Heart right ventricle (tissue), 16 donors: ENCODE data around the gene POU2F3. TPM values are rescaled to one million over a fixed set of nuclear protein-coding genes. Genes with fewer than 3 reads are reported as not detected.

Source experiments
- ATAC-seq, 8 donors: fragments of 200-7000 bp; cut with Tn5 transposase; one replicate each; pipeline ENCODE4 v1.9.1; 2020; ENCODE audit warnings: mild to moderate bottlenecking in 8 of 8, moderate library complexity in 8 of 8, moderate number of reproducible peaks in 1 of 8
- DNase-seq, 2 donors: peaks; one replicate each; pipeline ENCODE4 v3.0.0-alpha.2; 2020
- H3K27ac ChIP-seq, 10 donors: fragments of 200-600 bp; sonication (generic) in 2 of 10; one replicate each; pipeline versions ENCODE4 v1.5.0 to v1.8.0; 2020 to 2022; ENCODE audit warnings: mild to moderate bottlenecking in 3 of 10
- H3K27me3 ChIP-seq, 7 donors: fragments of 200-600 bp; one replicate each; pipeline ENCODE4 v1.8.0; 2021 to 2022; ENCODE audit warnings: mild to moderate bottlenecking in 2 of 7
- H3K36me3 ChIP-seq, 9 donors: fragments of 200-600 bp; sonication (generic) in 1 of 9; one replicate each; pipeline versions ENCODE4 v1.5.0 to v1.8.0; 2020 to 2022; ENCODE audit warnings: mild to moderate bottlenecking in 2 of 9
- H3K4me1 ChIP-seq, 9 donors: fragments of 200-600 bp; sonication (generic) in 1 of 9; one replicate each; pipeline versions ENCODE4 v1.5.0 to v1.8.0; 2020 to 2022; ENCODE audit warnings: mild to moderate bottlenecking in 4 of 9
- H3K4me3 ChIP-seq, 10 donors: fragments of 200-600 bp; sonication (generic) in 2 of 10; one replicate each; pipeline versions ENCODE4 v1.5.0 to v1.8.0; 2020 to 2022; ENCODE audit warnings: mild to moderate bottlenecking in 7 of 10, moderate library complexity in 2 of 10
- H3K9me3 ChIP-seq, 11 donors: fragments of 200-600 bp in 10 of 11; sonication (generic) in 2 of 11; one replicate each; pipeline versions ENCODE4 v1.5.0 to v1.8.0; 2013 to 2022; ENCODE audit warnings: mild to moderate bottlenecking in 2 of 11, control low read depth in 1 of 11, moderate library complexity in 1 of 11
- WGBS, 2 donors: extraction: QIAGEN DNeasy Blood & Tissue Kit; methylation state at CpG; one replicate each; pipeline ENCODE4 v1.1.7; 2013; ENCODE audit warnings: inconsistent platforms in 1 of 2; 5-methylcytosine and 5-hydroxymethylcytosine counted together
- intact Hi-C, 10 donors: fragments of 100-400 bp; cut with DNase I; formaldehyde crosslinking; loops; one replicate each; pipeline versions ENCODE4 v1.11.1 to v1.14.2; 2022
- polyA plus RNA-seq, 2 donors: library from polyadenylated mRNA; stranded (reverse); fragments of 200-250 nt; gene quantifications; one replicate each; pipeline ENCODE4 v1.2.3, GENCODE V29; 2013
- total RNA-seq, 10 donors: library from RNA; stranded (reverse); fragmentation: NEBNext Ultra II Directional in 3 of 10; extraction: Animal tissue kit (Norgen Biotek cat#: 25700) in 3 of 10; gene quantifications; one replicate each; pipeline versions ENCODE4 v1.2.1 to v1.2.4, GENCODE V29; 2021 to 2023
- TF ChIP-seq, protein P1 (sequence below), 9 donors: fragments of 200-600 bp; sonication (generic) in 2 of 9; IDR thresholded peaks; one replicate each; pipeline versions ENCODE4 v1.5.0 to v1.8.0; 2021 to 2022; ENCODE audit warnings: antibody characterized with exemption in 9 of 9, mild to moderate bottlenecking in 5 of 9, moderate library complexity in 1 of 9
- donor health status: Arrhythmogenic right ventricular cardiomyopathy.
- donor health status: ischemic (EF 13 %, LVEDD 7.1; RV severe dilation, severe dysfunction).
- donor health status: healthy with polysubstance abuse.
- donor health status: DM: no; HTN: yes; CAD: no.
- donor health status: DM: no; HTN: no; CAD: no.
- donor health status: ischemic (EF 25% LVEDD 6.9; RV normal size, moderate dysfunction).
- donor health status: ischemic (EF 25% LVEDD 5.7; RV mildly dilated, moderate dysfunction).
- donor health status: healthy.
- donor health status: DM: yes; HTN: yes; CAD: no.
- donor health status: Ischemic cardiomyopathy.
- donor health status: ischemic (EF 35%, LVEDD 5.7; RV mildly dilated, moderate dysfunction).
- donor health status: nonischemic (EF 11% LVEDD 7.7; RV severe dilation, severe dysfunction).
- donor health status: DM: yes; HTN: yes; CAD: no.
- donor health status: PGD.
- donor health status: ischemic (EF 29% LVEDD 5.4; RV normal size, mild dysfunction).
- donor health status: nonischemic (EF 23%, LVEDD 6.1; RV moderate dilation, normal function).

The POU2F3 gene
- total and polyA plus RNA-seq, 12 donors: 0.03 to 0.15 TPM; not detected in 10

DNA sequence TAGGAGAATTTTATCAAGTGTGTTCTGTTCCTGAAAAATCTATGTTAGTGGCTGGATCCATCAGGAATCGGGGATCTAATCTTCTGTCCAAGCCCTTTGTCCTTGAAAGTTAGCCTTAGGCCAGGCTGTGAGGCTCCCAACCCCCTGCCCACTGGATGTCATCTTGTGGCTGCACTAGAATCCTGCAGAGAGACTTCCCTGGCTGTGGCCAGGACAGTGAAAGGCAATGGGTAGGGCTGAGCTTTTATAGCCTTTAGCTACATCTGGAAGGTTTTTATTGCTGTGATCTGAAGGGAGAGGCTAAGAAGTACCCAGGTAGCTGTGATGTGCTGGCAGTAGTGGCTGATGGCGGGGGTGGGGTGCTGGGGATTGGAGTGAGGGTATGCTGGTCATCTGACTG, 27.0 kb upstream of the POU2F3 start:
- WGBS, 2 donors: 80 to 81% methylated on average over 2 of the region's 2 CpGs
- ATAC-seq (no peak), DNase-seq (no peak)
- Histone ChIP-seq H3K36me3 (peaks cover 0 to 14% (median 0%) of the 10 kb centered on the region in 9 donors), H3K27me3 (peaks cover 0 to 7% (median 0%) of the 10 kb centered on the region in 7 donors), H3K27ac (peak overlapping the region in 8 of 10 donors; percentile 61 to 92 (median 85)), H3K4me3 (peak overlapping the region in 9 of 10 donors; percentile 71 to 89 (median 76)), H3K4me1 (peaks cover 5 to 81% (median 65%) of the 10 kb centered on the region in 9 donors), H3K9me3 (no peaks in the 10 kb centered on the region)
- intact Hi-C loops: loop anchor here in 1 of 10 donors (5.0 kb wide), 1 partner anchor 41 kb away; no protein-coding TSS in a partner anchor
- TF ChIP-seq, protein P1, sequence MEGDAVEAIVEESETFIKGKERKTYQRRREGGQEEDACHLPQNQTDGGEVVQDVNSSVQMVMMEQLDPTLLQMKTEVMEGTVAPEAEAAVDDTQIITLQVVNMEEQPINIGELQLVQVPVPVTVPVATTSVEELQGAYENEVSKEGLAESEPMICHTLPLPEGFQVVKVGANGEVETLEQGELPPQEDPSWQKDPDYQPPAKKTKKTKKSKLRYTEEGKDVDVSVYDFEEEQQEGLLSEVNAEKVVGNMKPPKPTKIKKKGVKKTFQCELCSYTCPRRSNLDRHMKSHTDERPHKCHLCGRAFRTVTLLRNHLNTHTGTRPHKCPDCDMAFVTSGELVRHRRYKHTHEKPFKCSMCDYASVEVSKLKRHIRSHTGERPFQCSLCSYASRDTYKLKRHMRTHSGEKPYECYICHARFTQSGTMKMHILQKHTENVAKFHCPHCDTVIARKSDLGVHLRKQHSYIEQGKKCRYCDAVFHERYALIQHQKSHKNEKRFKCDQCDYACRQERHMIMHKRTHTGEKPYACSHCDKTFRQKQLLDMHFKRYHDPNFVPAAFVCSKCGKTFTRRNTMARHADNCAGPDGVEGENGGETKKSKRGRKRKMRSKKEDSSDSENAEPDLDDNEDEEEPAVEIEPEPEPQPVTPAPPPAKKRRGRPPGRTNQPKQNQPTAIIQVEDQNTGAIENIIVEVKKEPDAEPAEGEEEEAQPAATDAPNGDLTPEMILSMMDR (IDR thresholded peaks at IDR 0.05): no peak

DNA sequence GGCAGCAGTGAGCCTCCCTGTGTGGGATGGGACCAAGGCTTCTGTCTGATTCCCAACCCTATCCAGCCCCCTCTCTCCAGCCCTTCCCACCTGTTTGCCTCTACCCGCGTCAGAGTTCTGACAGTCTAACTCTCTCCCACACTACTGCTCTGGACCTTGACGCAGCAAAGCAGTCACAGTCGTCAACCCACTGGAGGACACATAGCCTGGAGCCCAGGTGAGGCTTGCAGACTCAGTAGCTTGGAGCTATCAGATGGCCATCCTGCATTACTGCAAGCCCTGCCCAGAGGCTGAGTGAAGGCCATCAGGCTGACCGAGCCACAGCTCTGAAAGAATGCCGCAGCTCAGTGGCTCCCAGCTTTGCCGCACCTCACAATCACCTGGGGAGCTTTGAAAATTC, 25.4 kb upstream of the POU2F3 start:
- DNase-seq (no peak), ATAC-seq (no peak)
- H3K27me3 ChIP-seq: peaks cover 0 to 7% (median 0%) of the 10 kb centered on the region in 7 donors
- H3K36me3 ChIP-seq: peaks cover 0 to 14% (median 0%) of the 10 kb centered on the region in 9 donors
- peak overlapping the region in 2 of 10 donors; percentile 76 to 79 for H3K4me3 ChIP-seq
- 83 to 84% methylated on average over 7 of the region's 7 CpGs for WGBS, 2 donors
- intact Hi-C loops: loop anchor here in 1 of 10 donors (5.0 kb wide), 1 partner anchor 42 kb away; no protein-coding TSS in a partner anchor
- TF ChIP-seq, protein P1 (IDR thresholded peaks at IDR 0.05): no peak
- H3K4me1 ChIP-seq: peaks cover 5 to 81% (median 65%) of the 10 kb centered on the region in 9 donors
- no peaks in the 10 kb centered on the region for H3K9me3 ChIP-seq
- peak overlapping the region in 4 of 10 donors; percentile 17 to 92 (median 53) for H3K27ac ChIP-seq

DNA sequence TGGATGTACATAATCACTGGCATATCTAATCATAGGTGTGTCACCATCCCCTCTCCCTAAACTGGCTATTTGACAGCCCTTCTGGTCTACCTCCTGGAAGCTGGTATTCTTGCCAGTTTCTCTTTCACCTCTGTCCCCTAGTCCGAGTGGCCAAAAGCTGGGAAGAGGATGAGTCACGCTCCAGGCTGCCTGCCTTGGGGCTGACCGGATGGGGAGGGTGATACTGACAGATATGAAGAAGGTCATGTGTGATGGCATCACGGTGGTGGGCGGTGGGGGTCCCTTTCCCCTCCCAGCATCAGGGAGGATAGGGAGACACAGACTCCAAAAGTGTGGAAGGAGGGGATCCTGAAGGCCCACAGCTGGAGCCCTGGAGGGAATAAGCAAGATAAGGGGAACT, 24.3 kb upstream of the POU2F3 start:
- TF ChIP-seq, protein P1 (IDR thresholded peaks at IDR 0.05): no peak
- no peaks in the 10 kb centered on the region for H3K9me3 ChIP-seq
- H3K36me3 ChIP-seq: peaks cover 0 to 14% (median 0%) of the 10 kb centered on the region in 9 donors
- peaks cover 2 to 81% (median 67%) of the 10 kb centered on the region in 9 donors for H3K4me1 ChIP-seq
- WGBS, 2 donors: 67 to 71% methylated on average over 5 of the region's 5 CpGs
- peak in 4 of 8 donors; percentile 15 to 47 (median 26) for ATAC-seq
- peak overlapping the region in 8 of 10 donors; percentile 22 to 92 (median 55) for H3K27ac ChIP-seq
- peak in 1 of 2 donors; percentile 43 for DNase-seq
- peak overlapping the region in 2 of 10 donors; percentile 17 to 20 for H3K4me3 ChIP-seq
- intact Hi-C loops: loop anchor here in 2 of 10 donors (5.0 kb wide), 1 partner anchor 33 kb away; no protein-coding TSS in a partner anchor
- H3K27me3 ChIP-seq: peaks cover 0 to 7% (median 0%) of the 10 kb centered on the region in 7 donors

DNA sequence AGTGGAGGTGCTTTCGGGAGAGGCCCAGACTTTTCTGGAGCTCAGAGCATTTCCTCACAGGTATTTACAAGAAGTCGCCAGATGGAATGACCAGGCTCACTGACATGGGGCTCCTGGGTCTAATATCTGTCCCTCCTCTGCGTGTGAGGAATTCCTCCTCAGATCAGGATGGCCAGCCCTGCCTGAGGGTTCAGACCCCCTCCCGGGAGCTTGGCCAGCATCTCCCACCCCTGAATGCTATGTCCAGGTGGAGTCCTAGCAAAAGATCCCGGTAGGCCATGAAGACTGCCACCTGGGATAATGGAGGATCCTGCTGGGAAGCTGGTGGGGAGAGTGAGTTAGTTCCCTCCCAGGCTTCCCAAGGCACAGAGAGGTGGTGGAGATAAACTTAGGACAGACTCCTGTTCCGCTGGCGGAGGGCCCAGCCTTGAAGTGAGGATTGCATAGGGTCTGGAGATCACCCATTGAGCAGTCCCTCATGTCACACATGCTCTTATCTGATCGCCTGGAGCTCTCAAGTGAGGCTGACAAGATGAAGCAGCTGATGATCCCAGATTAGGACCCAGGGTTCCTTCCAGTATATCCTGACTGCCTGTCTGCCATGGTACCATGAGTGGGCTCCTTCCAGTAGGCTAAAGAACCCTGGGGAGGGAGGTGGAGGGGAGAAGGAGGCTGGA, 23.4 kb upstream of the POU2F3 start:
- H3K27me3 ChIP-seq: peaks cover 0 to 3% (median 0%) of the 10 kb centered on the region in 7 donors
- intact Hi-C loops: loop anchor here in 2 of 10 donors (5.0 kb wide), 1 partner anchor 34 kb away; no protein-coding TSS in a partner anchor
- ATAC-seq: no peak
- H3K36me3 ChIP-seq: peaks cover 0 to 14% (median 0%) of the 10 kb centered on the region in 9 donors
- H3K9me3 ChIP-seq: no peaks in the 10 kb centered on the region
- TF ChIP-seq, protein P1 (IDR thresholded peaks at IDR 0.05): no peak
- peak overlapping the region in 8 of 10 donors; percentile 12 to 92 (median 45) for H3K27ac ChIP-seq
- peaks cover 2 to 88% (median 74%) of the 10 kb centered on the region in 9 donors for H3K4me1 ChIP-seq
- DNase-seq: no peak
- WGBS, 2 donors: 83 to 85% methylated on average over 8 of the region's 8 CpGs
- peak overlapping the region in 1 of 10 donors; percentile 20 for H3K4me3 ChIP-seq
